Stimulated activated CD4-positive, alpha-beta T cell treated with anti-CD3 and anti-CD28 coated beads, Interleukin-2, amount 100 ng/mL, for 4 hours (primary cell): ENCODE measurements around the gene KBTBD2.
A peak's percentile ranks its signal among the peaks of the same experiment; 100 is the strongest.
"Not testable (repeated sequence)": the region's sequence is repeated elsewhere in the genome, so short reads cannot be mapped to it uniquely, and the experiment has no call there.

Experiments used
- DNase-seq: peaks from one replicate; pipeline ENCODE4 v3.0.0-alpha.2; 2020; ENCODE audit warnings: low read depth

Gene KBTBD2

GRCh38 chr7:32891043-32891799 lies at the start of gene KBTBD2:
Gene KBTBD2 (minus strand): TSS chr7:32891760. CDS start chr7:32879604, 12,156 bp downstream.
- DNase-seq: peak; percentile 64

DNA sequence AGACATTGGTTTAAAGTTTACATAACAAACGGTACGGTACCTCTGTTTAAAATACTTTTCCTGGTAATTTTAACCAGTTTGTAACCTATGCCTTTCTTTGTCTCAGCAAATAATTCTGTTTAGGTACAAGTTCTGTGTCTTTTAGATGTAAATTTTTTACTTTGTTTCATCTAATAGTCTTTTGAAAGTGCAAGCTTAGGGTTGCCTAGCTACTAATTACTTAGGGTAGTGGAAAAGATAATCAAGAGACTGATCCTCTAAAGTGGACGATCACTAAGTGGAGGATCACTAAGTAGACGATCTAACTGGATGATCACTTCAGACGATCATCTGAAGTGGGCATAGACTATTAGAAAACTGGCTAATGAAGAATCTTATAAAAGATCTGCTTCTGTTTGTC lies 49.6 kb upstream of the KBTBD2 start:
- no peak for DNase-seq

DNA sequence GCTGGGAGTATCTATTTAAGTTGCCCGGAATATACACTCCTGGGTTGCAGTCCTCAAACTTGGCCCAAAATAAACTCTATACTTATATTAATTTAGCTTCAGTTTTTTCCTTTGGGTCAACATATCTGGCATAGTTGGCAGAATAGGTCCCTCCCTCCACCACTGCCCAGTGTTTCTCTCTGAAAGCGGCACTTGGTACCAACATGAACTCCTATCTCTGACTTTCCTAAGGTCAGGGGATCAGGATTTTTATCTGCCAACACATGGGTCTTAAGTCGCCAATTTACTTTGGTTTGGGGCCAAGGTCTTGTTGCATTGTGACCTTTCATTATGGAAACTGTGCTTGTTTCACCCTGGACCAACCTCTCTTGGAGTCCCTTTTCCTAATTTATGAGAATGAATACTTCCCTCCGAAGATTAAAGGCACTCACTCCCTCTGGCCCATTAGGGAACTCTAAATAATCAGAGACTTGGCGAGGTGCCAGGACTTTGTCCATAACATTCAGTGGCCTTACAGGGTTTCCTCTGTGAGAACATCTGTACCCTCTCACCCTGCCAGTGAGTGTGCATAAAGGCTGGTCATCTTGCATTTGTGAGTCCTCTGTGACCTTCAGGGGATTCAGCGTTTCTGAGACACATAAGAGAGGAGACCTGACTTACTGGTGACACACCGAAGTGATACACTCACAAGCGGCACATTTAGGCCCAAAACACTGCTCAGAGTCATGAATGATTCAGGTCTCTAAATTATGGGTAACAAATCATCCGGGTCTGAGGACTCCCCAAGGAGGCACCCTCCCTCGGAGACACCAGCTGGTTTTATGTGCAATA lies 46.0 kb upstream of the KBTBD2 start:
- no peak for DNase-seq

GRCh38 chr7:32936689-32937088 lies 45.1 kb upstream of the KBTBD2 start:
- DNase-seq: no peak

- no peak for DNase-seq
Observed at GRCh38 chr7:32935558-32935957, 44.0 kb upstream of the KBTBD2 start.

- DNase-seq: no peak
Observed at GRCh38 chr7:32930378-32930777, 38.8 kb upstream of the KBTBD2 start.

GRCh38 chr7:32929430-32930143 lies 38.0 kb upstream of the KBTBD2 start:
- no peak for DNase-seq

DNA sequence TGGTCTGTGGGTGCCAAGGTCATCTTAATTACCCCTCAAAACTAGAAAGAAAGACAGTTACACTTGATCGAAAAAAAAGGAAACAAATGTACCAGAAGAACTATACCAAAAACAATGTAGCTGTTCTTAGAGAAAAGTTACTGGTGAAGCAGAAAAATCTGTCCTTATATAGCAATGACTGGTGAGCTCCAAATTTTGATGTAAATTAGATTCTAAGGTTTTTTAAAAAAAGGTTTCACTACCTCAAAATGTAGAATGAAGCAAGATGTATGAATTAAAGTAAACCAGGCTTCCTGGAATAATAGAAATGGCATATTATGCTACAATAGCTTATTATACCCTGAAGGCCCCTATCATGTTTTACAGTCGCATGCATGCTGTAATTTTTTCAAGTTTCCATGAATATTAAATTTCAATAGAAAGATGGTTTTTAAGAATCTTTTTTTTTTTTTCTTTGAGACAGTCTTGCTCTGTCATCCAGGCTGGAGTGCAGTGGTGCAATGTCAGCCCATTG lies 37.3 kb upstream of the KBTBD2 start:
- DNase-seq: no peak

DNA sequence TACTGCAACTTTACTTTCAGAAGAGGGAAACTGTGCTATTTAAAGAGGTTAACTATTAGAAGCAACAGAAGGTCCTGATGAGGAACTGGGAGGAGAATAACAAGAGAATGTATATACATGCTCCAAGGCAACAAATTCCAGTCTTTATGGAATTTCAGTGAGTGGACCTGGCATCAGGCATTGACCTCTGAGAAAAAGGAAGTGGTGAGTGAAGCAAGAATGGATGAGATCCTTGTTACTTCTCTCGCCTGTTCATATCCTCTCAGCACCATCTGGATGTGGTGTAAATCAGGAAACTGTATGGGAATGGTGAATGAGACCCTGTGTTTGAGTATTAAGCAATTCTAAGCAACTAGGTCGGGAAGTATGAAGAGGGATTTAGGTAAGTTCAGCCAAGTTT lies 30.3 kb upstream of the KBTBD2 start:
- no peak for DNase-seq

DNA sequence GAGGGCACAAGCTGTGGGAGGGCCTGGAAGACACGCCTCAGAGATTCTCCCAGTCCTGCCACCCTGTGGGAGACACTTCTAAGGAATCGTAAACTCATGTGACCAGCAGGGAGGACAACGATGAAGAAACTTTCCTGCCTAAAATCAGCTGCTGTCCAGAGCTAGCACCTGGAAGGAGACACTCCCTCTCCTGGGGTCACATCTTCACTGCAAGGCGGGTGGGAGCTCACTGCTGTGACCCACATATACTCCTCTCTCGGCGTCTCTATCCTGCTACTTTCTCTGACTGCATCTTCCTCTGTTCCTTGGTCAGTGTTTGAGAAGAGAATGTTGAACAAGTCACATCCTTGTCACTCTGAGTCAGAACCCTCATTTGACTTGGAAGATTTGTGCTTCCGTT lies 25.4 kb upstream of the KBTBD2 start:
- not testable (repeated sequence) for DNase-seq

GRCh38 chr7:32916006-32916405 lies 24.4 kb upstream of the KBTBD2 start:
- DNase-seq: no peak

DNA sequence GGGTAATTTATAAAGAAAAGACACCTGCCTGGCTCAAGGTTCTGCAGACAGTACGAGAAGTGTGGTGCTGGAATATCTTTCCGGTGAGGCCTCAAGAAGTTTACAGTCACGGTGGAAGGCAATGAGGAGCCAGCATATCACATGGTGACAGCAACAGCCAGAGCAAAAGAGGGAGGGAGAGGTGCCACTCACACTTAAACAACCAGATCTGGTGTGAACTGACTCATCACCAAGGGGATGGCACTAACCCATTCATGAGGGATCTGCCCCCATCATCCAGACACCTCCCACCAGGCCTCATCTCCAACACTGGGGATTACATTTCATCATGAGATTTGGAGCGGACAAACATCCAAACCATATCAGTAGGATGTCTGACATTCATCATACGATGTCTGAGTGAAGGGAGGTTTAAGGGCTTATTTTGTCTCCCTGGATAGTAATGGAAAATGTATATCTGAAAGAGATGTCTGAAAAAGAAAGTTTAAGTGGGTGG lies 23.5 kb upstream of the KBTBD2 start:
- no peak for DNase-seq

DNA sequence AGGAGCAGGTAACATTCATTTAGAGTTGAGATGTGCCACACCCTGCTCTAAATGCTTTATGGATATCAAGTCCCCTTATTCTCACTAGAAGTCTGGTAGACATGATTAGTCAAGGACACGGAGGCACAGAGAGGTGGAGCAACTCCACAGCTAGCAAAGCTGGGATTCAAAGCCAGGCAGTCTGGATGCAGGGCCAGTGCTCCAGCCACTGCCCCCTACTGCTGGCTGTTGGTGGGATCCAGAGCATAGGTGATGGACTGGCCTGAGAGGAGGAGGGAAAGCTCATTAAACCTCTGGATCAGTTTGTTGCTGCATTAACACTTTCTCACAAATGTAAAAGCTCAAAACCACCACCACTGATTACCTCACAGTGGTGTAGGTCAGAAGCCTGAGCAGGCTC lies 22.6 kb upstream of the KBTBD2 start:
- DNase-seq: no peak

DNA sequence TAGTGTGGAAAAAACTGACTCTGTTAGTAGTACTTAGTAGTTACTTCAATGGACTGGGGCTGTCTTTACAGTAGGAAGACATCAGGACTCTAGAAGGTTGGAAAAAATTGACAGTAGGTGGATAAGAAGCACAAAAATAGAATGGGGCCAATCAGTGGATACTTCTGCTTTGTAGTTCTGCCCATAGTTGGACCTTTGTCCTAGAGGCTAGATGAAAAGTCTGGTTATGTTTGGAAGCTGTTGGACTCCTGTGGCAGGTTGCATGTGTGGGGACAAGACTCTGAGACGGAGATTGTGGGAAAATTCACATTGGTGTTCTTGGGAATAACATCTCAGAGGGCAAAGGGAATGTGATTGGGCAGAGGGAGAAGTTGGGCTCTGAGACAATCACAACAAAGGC lies 18.6 kb upstream of the KBTBD2 start:
- DNase-seq: no peak

GRCh38 chr7:32905175-32905662 lies 13.7 kb upstream of the KBTBD2 start:
- peak; percentile 73 for DNase-seq

- DNase-seq: no peak
Observed at GRCh38 chr7:32901629-32902028, 10.1 kb upstream of the KBTBD2 start.

DNA sequence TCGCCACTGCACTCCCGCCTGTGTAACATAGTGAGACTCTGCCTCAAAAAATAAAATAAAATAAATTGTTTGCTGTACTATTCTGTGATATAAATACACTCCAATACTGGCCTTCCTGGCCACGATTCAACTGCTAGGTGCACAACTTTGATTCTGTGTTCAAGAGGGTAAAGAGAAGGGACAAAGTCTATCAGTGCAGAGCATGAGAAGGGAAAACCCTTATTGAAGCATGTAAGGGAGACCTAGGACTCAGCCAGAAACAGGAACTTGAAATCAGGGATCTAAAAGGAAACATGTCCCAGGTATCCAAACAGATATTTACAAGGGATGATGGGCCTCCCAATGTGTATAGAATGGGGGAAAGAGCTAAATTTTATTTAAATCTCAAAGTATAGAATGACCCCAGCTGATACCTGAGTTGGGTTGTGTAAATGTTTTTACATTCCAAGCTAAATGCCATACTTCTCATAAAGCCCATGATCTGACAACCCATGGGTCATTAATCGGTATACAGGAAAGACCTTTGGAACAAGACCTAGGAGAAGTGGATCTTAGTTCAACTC lies 9.0 kb upstream of the KBTBD2 start:
- no peak for DNase-seq

DNA sequence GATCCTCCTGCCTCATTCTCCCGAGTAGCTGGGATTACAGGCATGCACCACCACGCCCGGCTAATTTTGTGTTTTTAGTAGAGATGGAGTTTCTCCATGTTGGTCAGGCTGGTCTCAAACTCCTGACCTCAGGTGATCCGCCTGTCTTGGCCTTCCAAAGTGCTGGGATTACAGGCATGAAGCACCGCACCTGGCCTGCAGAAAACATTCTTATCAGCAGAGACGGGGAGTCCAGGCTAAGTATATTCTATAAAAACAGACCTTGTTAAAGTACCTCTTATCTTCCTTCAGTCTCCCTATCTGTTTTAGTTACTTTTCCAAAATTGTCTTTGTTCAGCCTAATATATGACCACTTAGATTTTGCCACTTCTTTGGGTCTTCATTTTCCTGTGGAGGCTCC lies 5.8 kb upstream of the KBTBD2 start:
- not testable (repeated sequence) for DNase-seq

DNA sequence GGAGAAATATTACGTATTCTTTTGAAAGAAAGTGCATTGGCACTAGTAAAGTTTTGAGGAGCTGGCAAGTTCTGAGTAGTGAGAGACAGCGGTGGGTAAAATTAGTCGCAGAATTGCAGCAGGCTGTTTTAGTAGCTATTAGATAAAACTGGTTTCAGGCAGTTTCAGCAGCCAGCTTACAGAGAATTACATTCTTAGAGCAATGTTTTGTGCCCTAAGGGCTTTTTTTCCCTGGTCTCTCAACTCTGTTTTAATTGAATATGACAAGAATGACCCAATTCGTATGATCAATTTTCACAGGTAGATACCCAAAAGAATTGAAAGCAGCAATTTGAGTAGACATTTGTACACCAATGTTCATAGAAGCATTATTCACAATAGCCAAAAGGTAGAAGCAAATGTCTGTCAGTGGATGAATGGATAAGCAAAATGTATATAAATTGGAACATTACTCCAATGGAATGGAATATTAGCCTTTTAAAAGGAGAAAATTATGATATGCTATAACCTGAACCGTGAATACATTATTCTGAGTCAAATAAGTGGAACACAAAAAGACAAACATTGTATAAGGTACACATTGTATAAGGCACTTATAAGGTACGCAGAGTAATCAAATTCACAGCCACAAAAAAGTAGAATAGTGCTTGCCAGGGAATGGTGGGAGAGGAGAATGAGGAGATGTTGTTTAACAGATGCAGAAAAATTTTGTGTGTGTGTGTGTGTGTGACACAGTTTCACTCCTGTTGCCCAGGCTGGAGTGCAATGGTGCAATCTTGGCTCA lies 5.2 kb upstream of the KBTBD2 start:
- DNase-seq: no peak

GRCh38 chr7:32894171-32894570 lies 2.6 kb upstream of the KBTBD2 start:
- no peak for DNase-seq

DNA sequence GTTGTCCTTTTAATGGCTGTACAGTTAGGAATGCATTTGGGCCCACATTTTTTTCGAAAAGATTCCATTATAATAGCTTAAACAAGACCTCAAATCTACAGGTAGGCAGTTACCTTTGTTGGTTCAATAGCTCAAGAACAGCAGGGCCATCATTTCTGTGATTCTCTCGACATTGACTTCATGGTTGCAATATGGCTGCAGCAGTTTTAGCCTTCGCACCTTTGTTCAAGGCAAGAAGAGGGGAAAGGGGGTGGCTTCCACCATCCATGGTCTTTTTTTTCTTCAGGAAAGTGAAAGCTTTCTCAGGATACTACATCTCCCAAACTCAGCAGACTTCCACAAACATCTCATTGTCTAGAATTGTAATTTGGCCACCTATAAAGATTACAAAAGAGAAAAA lies 2.2 kb upstream of the KBTBD2 start:
- no peak for DNase-seq
